Calu3 (cell line): ENCODE results near the gene SLC8A2. TPM values are rescaled to one million over a fixed set of nuclear protein-coding genes. Genes with fewer than 3 reads are reported as not detected.

ENCODE experiments used
- BruUV-seq: library from RNA; stranded (reverse); fragments of 400-500 nt; replicated peaks from 2 replicates; lab custom pipeline; 2021; lab: Mats Ljungman, UMichigan
- CTCF ChIA-PET: fragments of 300-600 bp; sonication (Branson Sonifier 250); formaldehyde crosslinking; loops from one replicate; lab custom pipeline; 2022; ENCODE audit warnings: antibody characterized with exemption; lab: Charles Lee
- DNase-seq: peaks from one replicate; pipeline ENCODE4 v3.0.0; 2022
- H3K27ac Mint-ChIP-seq: one replicate; pipeline ENCODE4 v1.8.0; 2022; ENCODE audit warnings: mixed read lengths; ENCODE audit not compliant: unreplicated experiment
- H3K27me3 Mint-ChIP-seq: one replicate; pipeline ENCODE4 v1.8.0; 2022; ENCODE audit warnings: mixed read lengths; ENCODE audit not compliant: unreplicated experiment
- H3K36me3 Mint-ChIP-seq: one replicate; pipeline ENCODE4 v1.8.0; 2022; ENCODE audit warnings: mild to moderate bottlenecking, moderate library complexity, mixed read lengths; ENCODE audit not compliant: insufficient read depth, unreplicated experiment
- H3K4me1 Mint-ChIP-seq: one replicate; pipeline ENCODE4 v1.8.0; 2022; ENCODE audit warnings: mild to moderate bottlenecking, low read depth, mixed read lengths; ENCODE audit not compliant: unreplicated experiment
- H3K4me3 Mint-ChIP-seq: one replicate; pipeline ENCODE4 v1.8.0; 2022; ENCODE audit warnings: mild to moderate bottlenecking, low read depth, moderate library complexity, mixed read lengths; ENCODE audit not compliant: unreplicated experiment
- H3K9me3 Mint-ChIP-seq: one replicate; pipeline ENCODE4 v1.8.0; 2022; ENCODE audit warnings: low read depth, mixed read lengths; ENCODE audit not compliant: unreplicated experiment
- intact Hi-C: fragments of 100-400 bp; cut with micrococcal nuclease; formaldehyde crosslinking; loops from one replicate; pipeline ENCODE4 v1.10.0; 2022; ENCODE audit not compliant: unreplicated experiment
- total RNA-seq: library from RNA; stranded (reverse); gene quantifications from 2 replicates; pipeline ENCODE4 v1.2.3, GENCODE V29; 2022
- TF ChIP-seq, protein P1 (sequence below): fragments of 200-600 bp; IDR thresholded peaks from one replicate; pipeline ENCODE4 v1.8.0; 2022; ENCODE audit warnings: antibody characterized with exemption; ENCODE audit not compliant: unreplicated experiment

The SLC8A2 gene
- total RNA-seq, 1 experiment from 2014 or later, result 0.33 TPM

DNA sequence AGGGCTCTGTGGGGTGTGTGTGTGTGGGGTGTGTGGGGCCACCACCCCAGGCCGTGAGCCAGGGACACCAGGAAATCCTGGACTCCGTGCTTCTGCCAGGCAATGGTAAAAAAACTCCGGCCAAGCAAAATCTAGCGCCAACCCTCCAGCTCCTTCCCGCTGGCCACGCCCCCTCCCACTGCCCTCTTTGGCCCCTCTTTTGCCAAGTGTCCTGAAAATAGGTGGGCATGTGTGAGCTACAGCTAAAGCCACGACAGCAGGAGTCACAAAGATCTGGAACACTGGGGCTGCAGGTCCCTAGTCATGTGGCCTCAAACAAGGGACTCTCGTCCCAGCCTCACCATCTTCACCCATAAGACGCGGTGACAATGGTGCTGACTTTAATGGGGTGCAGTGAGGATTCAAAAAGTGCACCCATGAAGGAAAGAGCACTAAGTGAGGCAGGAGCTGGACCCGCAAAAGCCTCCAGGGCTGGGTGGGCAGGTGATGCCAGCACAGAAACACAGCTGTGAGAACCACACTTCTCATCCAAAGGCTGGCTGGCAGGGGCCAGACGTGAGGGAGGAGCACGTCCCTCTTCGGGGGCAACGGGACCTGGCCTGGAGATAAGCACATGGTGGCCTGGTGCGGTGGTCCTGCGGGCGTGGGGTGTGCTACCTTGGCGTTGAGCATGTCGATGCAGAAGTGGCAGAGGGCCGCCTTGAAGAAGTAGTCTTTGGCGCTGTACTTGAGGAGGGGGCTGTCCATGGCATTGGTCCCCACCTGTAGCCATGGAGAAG lies 19.9 kb upstream of the SLC8A2 start:
- Mint-ChIP-seq H3K4me1 (no peaks in the 10 kb centered on the region), H3K36me3 (peaks cover 60% of the 10 kb centered on the region), H3K27me3 (no peaks in the 10 kb centered on the region), H3K27ac (no peak overlapping the region), H3K4me3 (no peak overlapping the region), H3K9me3 (no peaks in the 10 kb centered on the region)
- no TSS peak for BruUV-seq
- TF ChIP-seq, protein P1, sequence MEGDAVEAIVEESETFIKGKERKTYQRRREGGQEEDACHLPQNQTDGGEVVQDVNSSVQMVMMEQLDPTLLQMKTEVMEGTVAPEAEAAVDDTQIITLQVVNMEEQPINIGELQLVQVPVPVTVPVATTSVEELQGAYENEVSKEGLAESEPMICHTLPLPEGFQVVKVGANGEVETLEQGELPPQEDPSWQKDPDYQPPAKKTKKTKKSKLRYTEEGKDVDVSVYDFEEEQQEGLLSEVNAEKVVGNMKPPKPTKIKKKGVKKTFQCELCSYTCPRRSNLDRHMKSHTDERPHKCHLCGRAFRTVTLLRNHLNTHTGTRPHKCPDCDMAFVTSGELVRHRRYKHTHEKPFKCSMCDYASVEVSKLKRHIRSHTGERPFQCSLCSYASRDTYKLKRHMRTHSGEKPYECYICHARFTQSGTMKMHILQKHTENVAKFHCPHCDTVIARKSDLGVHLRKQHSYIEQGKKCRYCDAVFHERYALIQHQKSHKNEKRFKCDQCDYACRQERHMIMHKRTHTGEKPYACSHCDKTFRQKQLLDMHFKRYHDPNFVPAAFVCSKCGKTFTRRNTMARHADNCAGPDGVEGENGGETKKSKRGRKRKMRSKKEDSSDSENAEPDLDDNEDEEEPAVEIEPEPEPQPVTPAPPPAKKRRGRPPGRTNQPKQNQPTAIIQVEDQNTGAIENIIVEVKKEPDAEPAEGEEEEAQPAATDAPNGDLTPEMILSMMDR, result no peak
- intact Hi-C loops, result no loop called here
- DNase-seq, result no peak
- CTCF ChIA-PET, result interaction anchor here (0.6 kb wide), 1 partner anchor 162 kb away, joined by 3 read pairs; no protein-coding TSS in a partner anchor

GRCh38 chr19:47490847-47491246 lies 19.2 kb upstream of the SLC8A2 start:
- CTCF ChIA-PET, result no interaction called here
- TF ChIP-seq, protein P1, result no peak
- Mint-ChIP-seq H3K4me1 (no peaks in the 10 kb centered on the region), H3K36me3 (peaks cover 56% of the 10 kb centered on the region), H3K27me3 (no peaks in the 10 kb centered on the region), H3K27ac (no peak overlapping the region), H3K9me3 (no peaks in the 10 kb centered on the region), H3K4me3 (no peak overlapping the region)
- intact Hi-C loops, result no loop called here
- BruUV-seq, result no TSS peak
- DNase-seq, result no peak

GRCh38 chr19:47490031-47490430 lies 18.3 kb upstream of the SLC8A2 start:
- CTCF ChIA-PET, result no interaction called here
- H3K36me3 Mint-ChIP-seq, result peaks cover 63% of the 10 kb centered on the region
- TF ChIP-seq, protein P1, result no peak
- no peaks in the 10 kb centered on the region for H3K27me3 Mint-ChIP-seq
- intact Hi-C loops, result no loop called here
- H3K9me3 Mint-ChIP-seq, result no peaks in the 10 kb centered on the region
- peak overlapping the region; percentile 0 for H3K4me3 Mint-ChIP-seq
- no peak for DNase-seq
- no peaks in the 10 kb centered on the region for H3K4me1 Mint-ChIP-seq
- BruUV-seq, result no TSS peak
- no peak overlapping the region for H3K27ac Mint-ChIP-seq

GRCh38 chr19:47489072-47489914 lies 17.6 kb upstream of the SLC8A2 start:
- intact Hi-C loops, result no loop called here
- Mint-ChIP-seq H3K27me3 (no peaks in the 10 kb centered on the region), H3K9me3 (no peaks in the 10 kb centered on the region), H3K36me3 (peaks cover 71% of the 10 kb centered on the region), H3K4me1 (peaks cover 4% of the 10 kb centered on the region), H3K4me3 (no peak overlapping the region), H3K27ac (no peak overlapping the region)
- BruUV-seq, result no TSS peak
- no peak for DNase-seq
- TF ChIP-seq, protein P1, result no peak
- CTCF ChIA-PET, result no interaction called here
